GM23248 (cell line): ENCODE measurements around the gene RYR3.

Source experiments
- EZH2 ChIP-seq: fragments of 200-600 bp; sonication (generic); IDR thresholded peaks from 2 replicates; pipeline ENCODE4 v1.6.1; 2018; ENCODE audit warnings: antibody characterized with exemption, mild to moderate bottlenecking; ENCODE audit not compliant: insufficient read depth, poor library complexity, severe bottlenecking
- EZH2phosphoT487 ChIP-seq: fragments of 200-600 bp; sonication (generic); IDR thresholded peaks from 2 replicates; pipeline ENCODE4 v1.6.1; 2018; ENCODE audit warnings: antibody characterized with exemption, moderate library complexity, mild to moderate bottlenecking, low read depth; ENCODE audit not compliant: insufficient read depth

DNA sequence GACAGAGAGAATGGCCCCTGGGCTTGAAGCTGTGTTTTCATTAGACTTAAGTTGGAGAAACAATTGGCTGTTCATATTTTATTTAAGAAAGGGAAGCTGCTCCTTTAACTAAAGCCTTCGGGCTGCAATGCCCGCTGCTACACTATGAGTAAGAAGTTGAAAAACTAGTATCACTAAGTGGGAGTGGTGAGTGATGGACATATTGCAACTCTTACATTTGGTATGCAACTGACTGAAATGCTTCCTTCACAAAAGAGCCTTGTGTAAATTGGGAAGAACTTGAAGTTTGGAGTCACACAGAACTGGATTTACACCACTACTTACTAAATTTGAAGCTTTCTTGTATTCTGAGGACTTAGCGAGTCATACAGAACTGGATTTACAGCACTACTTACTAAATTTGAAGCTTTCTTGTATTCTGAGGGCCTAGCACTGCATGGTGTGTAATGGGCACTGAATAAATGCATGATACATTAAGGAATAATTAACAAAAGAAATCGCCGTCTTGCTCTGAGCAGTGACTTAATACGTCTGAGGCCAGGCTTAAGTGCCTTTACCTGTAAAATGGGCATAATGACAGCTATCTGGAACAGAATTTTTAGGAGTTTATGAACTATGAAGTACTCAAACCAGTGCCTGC, 149.5 kb downstream of the RYR3 start:
- TF ChIP-seq EZH2: no peak
- no peak for TF ChIP-seq EZH2phosphoT487
